GM23338 (cell line): ENCODE measurements around the gene C8A. TPM values are rescaled to one million over a fixed set of nuclear protein-coding genes. Genes with fewer than 3 reads are reported as not detected.

ENCODE experiments used
- ATAC-seq: fragments of 200-7000 bp; cut with Tn5 transposase; 3 replicates; pipeline ENCODE4 v1.9.1; 2020
- DNase-seq: peaks from one replicate; pipeline ENCODE4 v3.0.0-alpha.2; 2015; ENCODE audit warnings: low spot score
- H2AFZ ChIP-seq: fragments of 200-600 bp; sonication (generic); 2 replicates; pipeline ENCODE4 v1.8.0; 2016; ENCODE audit warnings: antibody characterized with exemption, mild to moderate bottlenecking, moderate library complexity
- H3F3A ChIP-seq: fragments of 200-600 bp; sonication (generic); replicated peaks from 2 replicates; pipeline ENCODE4 v1.8.0; 2017; ENCODE audit warnings: antibody characterized with exemption, mixed run types, low read depth
- H3K27ac ChIP-seq: fragments of 200-600 bp; sonication (generic); 2 replicates; pipeline ENCODE4 v1.6.1; 2016; ENCODE audit warnings: low read depth
- H3K27me3 ChIP-seq: fragments of 200-600 bp; sonication (generic); 2 replicates; pipeline ENCODE4 v1.8.0; 2016; ENCODE audit warnings: mild to moderate bottlenecking, mixed run types, moderate library complexity; ENCODE audit not compliant: insufficient read depth
- H3K36me3 ChIP-seq: fragments of 200-600 bp; sonication (generic); 2 replicates; pipeline ENCODE4 v1.8.0; 2016; ENCODE audit warnings: mild to moderate bottlenecking; ENCODE audit not compliant: insufficient read depth
- H3K4me1 ChIP-seq: fragments of 200-600 bp; sonication (generic); 2 replicates; pipeline ENCODE4 v1.8.0; 2016; ENCODE audit warnings: mild to moderate bottlenecking, moderate library complexity; ENCODE audit not compliant: insufficient read depth
- H3K4me2 ChIP-seq: fragments of 200-600 bp; sonication (generic); 2 replicates; pipeline ENCODE4 v1.7.1; 2017; ENCODE audit warnings: mixed run types
- H3K4me3 ChIP-seq: fragments of 200-600 bp; sonication (generic); 2 replicates; pipeline ENCODE4 v1.6.1; 2016; ENCODE audit warnings: mixed run types
- H3K79me2 ChIP-seq: fragments of 200-600 bp; sonication (generic); replicated peaks from 2 replicates; pipeline ENCODE4 v1.8.0; 2017; ENCODE audit warnings: mild to moderate bottlenecking; ENCODE audit not compliant: insufficient read depth
- H3K9me2 ChIP-seq: fragments of 200-600 bp; sonication (generic); 2 replicates; pipeline ENCODE4 v1.8.0; 2017; ENCODE audit not compliant: insufficient read depth
- H4K20me1 ChIP-seq: fragments of 200-600 bp; sonication (generic); replicated peaks from 2 replicates; pipeline ENCODE4 v1.8.0; 2017; ENCODE audit warnings: mild to moderate bottlenecking; ENCODE audit not compliant: insufficient read depth
- H3K27ac Mint-ChIP-seq: 2 replicates; pipeline ENCODE4 v1.8.0; 2020; ENCODE audit warnings: inconsistent platforms, mild to moderate bottlenecking, moderate library complexity, mixed read lengths
- H3K27me3 Mint-ChIP-seq: 3 replicates; pipeline ENCODE4 v1.8.0; 2022; ENCODE audit warnings: low read depth, mild to moderate bottlenecking, moderate library complexity, mixed read lengths, inconsistent platforms; ENCODE audit not compliant: insufficient read depth, poor library complexity
- H3K36me3 Mint-ChIP-seq: 3 replicates; pipeline ENCODE4 v1.8.0; 2021; ENCODE audit warnings: low read depth, mild to moderate bottlenecking, inconsistent platforms, moderate library complexity, mixed read lengths
- H3K4me1 Mint-ChIP-seq: 3 replicates; pipeline ENCODE4 v1.8.0; 2020; ENCODE audit warnings: mild to moderate bottlenecking, inconsistent platforms, mixed read lengths
- H3K4me3 Mint-ChIP-seq: 3 replicates; pipeline ENCODE4 v1.8.0; 2021; ENCODE audit warnings: moderate library complexity, mild to moderate bottlenecking, inconsistent platforms, mixed read lengths
- H3K9me3 Mint-ChIP-seq: 3 replicates; pipeline ENCODE4 v1.8.0; 2020; ENCODE audit warnings: moderate library complexity, mild to moderate bottlenecking, inconsistent platforms, mixed read lengths
- CREB1 ChIP-seq: fragments of 250-450 bp; sonication (Bioruptor Pico); IDR thresholded peaks from 2 replicates; pipeline ENCODE4 v1.5.0; 2020; ENCODE audit warnings: low read depth, mild to moderate bottlenecking, moderate library complexity
- EZH2 ChIP-seq: fragments of 200-600 bp; sonication (generic); IDR thresholded peaks from one replicate; pipeline ENCODE4 v1.8.0; 2017; ENCODE audit warnings: antibody characterized with exemption, mild to moderate bottlenecking, low read depth; ENCODE audit not compliant: unreplicated experiment
- EZH2phosphoT487 ChIP-seq: fragments of 200-600 bp; sonication (generic); IDR thresholded peaks from one replicate; pipeline ENCODE4 v1.8.1; 2018; ENCODE audit warnings: antibody characterized with exemption; ENCODE audit not compliant: unreplicated experiment
- JUNB ChIP-seq: IDR thresholded peaks from one replicate; pipeline ENCODE4 v1.6.1; 2016; ENCODE audit warnings: antibody characterized with exemption; ENCODE audit not compliant: unreplicated experiment
- NANOG ChIP-seq: IDR thresholded peaks from 2 replicates; pipeline ENCODE4 v1.6.1; 2016; ENCODE audit warnings: antibody characterized with exemption, borderline replicate concordance
- POLR2AphosphoS5 ChIP-seq: IDR thresholded peaks from 2 replicates; pipeline ENCODE4 v1.6.1; 2016; ENCODE audit warnings: antibody characterized with exemption, low read depth
- STAT1 ChIP-seq: IDR thresholded peaks from one replicate; pipeline ENCODE4 v1.6.1; 2016; ENCODE audit warnings: antibody characterized with exemption; ENCODE audit not compliant: unreplicated experiment
- ZNF114 ChIP-seq: fragments of 250-450 bp; sonication (Bioruptor Pico); IDR thresholded peaks from 2 replicates; pipeline ENCODE4 v1.5.0; 2020; ENCODE audit warnings: mild to moderate bottlenecking, moderate library complexity
- ZNF331 ChIP-seq: fragments of 250-450 bp; sonication (Bioruptor Pico); IDR thresholded peaks from 2 replicates; pipeline ENCODE4 v1.5.0; 2020; ENCODE audit warnings: low read depth, mild to moderate bottlenecking, moderate library complexity
- polyA plus RNA-seq: library from polyadenylated mRNA; unstranded; fragments of >200 nt; fragmentation: Nextera tagmentation; extraction: Ambion mirVana; gene quantifications from 2 replicates; pipeline ENCODE4 v1.2.1, GENCODE V29; 2016
- total RNA-seq: library from RNA; depleted of rRNA; stranded (reverse); fragments of >200 nt; shearing (Covaris generic); gene quantifications from 2 replicates; pipeline ENCODE4 v1.2.3, GENCODE V29; 2014
- TF ChIP-seq, protein P1 (sequence below): IDR thresholded peaks from one replicate; pipeline ENCODE4 v1.6.1; 2018; ENCODE audit warnings: antibody characterized with exemption; ENCODE audit not compliant: unreplicated experiment
- TF ChIP-seq, protein P2 (sequence below): IDR thresholded peaks from 2 replicates; pipeline ENCODE4 v1.6.1; 2016; ENCODE audit warnings: antibody characterized with exemption

The C8A gene
- total and polyA plus RNA-seq, 2 experiments from 2014 or later, result not detected

DNA sequence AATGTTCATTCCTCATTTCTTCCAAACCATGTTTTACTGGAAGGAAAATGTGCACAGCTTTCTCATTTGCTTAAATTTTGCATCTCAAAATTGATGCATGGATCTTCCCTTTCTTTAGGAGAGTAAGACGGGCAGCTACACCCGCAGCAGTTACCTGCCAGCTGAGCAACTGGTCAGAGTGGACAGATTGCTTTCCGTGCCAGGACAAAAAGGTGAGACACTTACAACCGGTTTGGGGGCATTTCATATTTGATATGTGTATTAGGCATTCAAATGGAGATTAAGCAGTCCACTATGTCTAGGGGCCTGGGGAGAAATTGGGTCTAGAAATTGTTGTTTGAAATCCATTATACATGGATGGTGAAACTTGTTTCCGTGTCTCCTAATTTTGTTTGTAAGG, 12.9 kb downstream of the C8A start:
- Histone ChIP-seq H3K36me3 (no peaks in the 10 kb centered on the region), H3K4me2 (no peak overlapping the region), H3K79me2 (no peaks in the 10 kb centered on the region), H4K20me1 (no peaks in the 10 kb centered on the region), H3K9me2 (no peaks in the 10 kb centered on the region), H3K27me3 (no peaks in the 10 kb centered on the region), H3F3A (no peaks in the 10 kb centered on the region), H2AFZ (no peak overlapping the region), H3K4me1 (no peaks in the 10 kb centered on the region), H3K4me3 (no peak overlapping the region), H3K27ac (no peak overlapping the region)
- H3K4me3 Mint-ChIP-seq, result no peak overlapping the region
- no peaks in the 10 kb centered on the region for H3K9me3 Mint-ChIP-seq
- no peaks in the 10 kb centered on the region for H3K36me3 Mint-ChIP-seq
- TF ChIP-seq EZH2phosphoT487 (no peak), ZNF331 (no peak), EZH2 (no peak), NANOG (no peak), POLR2AphosphoS5 (no peak), JUNB (no peak), CREB1 (no peak), ZNF114 (CRISPR knock-in tag) (no peak), STAT1 (no peak)
- TF ChIP-seq, protein P1, sequence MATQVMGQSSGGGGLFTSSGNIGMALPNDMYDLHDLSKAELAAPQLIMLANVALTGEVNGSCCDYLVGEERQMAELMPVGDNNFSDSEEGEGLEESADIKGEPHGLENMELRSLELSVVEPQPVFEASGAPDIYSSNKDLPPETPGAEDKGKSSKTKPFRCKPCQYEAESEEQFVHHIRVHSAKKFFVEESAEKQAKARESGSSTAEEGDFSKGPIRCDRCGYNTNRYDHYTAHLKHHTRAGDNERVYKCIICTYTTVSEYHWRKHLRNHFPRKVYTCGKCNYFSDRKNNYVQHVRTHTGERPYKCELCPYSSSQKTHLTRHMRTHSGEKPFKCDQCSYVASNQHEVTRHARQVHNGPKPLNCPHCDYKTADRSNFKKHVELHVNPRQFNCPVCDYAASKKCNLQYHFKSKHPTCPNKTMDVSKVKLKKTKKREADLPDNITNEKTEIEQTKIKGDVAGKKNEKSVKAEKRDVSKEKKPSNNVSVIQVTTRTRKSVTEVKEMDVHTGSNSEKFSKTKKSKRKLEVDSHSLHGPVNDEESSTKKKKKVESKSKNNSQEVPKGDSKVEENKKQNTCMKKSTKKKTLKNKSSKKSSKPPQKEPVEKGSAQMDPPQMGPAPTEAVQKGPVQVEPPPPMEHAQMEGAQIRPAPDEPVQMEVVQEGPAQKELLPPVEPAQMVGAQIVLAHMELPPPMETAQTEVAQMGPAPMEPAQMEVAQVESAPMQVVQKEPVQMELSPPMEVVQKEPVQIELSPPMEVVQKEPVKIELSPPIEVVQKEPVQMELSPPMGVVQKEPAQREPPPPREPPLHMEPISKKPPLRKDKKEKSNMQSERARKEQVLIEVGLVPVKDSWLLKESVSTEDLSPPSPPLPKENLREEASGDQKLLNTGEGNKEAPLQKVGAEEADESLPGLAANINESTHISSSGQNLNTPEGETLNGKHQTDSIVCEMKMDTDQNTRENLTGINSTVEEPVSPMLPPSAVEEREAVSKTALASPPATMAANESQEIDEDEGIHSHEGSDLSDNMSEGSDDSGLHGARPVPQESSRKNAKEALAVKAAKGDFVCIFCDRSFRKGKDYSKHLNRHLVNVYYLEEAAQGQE, result no peak
- TF ChIP-seq, protein P2, sequence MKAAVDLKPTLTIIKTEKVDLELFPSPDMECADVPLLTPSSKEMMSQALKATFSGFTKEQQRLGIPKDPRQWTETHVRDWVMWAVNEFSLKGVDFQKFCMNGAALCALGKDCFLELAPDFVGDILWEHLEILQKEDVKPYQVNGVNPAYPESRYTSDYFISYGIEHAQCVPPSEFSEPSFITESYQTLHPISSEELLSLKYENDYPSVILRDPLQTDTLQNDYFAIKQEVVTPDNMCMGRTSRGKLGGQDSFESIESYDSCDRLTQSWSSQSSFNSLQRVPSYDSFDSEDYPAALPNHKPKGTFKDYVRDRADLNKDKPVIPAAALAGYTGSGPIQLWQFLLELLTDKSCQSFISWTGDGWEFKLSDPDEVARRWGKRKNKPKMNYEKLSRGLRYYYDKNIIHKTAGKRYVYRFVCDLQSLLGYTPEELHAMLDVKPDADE, result no peak
- H3K27ac Mint-ChIP-seq, result no peak overlapping the region
- ATAC-seq (no peak), DNase-seq (no peak)
- H3K4me1 Mint-ChIP-seq, result no peaks in the 10 kb centered on the region
- peaks cover 2% of the 10 kb centered on the region for H3K27me3 Mint-ChIP-seq

DNA sequence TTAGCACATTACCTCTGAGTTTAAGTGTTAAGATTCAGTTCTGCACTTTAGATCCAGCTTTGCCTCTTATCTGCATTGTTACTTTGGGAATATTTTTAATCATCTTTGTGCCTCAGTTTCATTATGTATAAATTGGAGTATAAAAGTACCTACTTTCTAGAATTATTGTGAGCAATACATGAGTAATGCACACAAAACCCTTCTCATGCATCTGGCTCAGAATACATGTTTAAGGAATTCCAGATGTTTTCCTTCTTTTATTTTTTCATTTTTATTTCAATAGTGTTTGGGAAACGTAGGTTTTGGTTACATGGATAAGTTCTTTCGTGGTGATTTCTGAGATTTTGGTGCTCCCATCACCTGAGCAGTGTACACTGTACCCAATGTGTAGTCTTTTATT, 14.2 kb downstream of the C8A start:
- H3K4me3 ChIP-seq, result no peak overlapping the region
- H3K9me3 Mint-ChIP-seq, result no peaks in the 10 kb centered on the region
- no peak overlapping the region for H2AFZ ChIP-seq
- no peaks in the 10 kb centered on the region for H3F3A ChIP-seq
- H3K4me1 Mint-ChIP-seq, result no peaks in the 10 kb centered on the region
- H3K27me3 ChIP-seq, result no peaks in the 10 kb centered on the region
- no peaks in the 10 kb centered on the region for H3K36me3 ChIP-seq
- no peak overlapping the region for H3K4me3 Mint-ChIP-seq
- H3K36me3 Mint-ChIP-seq, result no peaks in the 10 kb centered on the region
- H3K27ac Mint-ChIP-seq, result no peak overlapping the region
- no peaks in the 10 kb centered on the region for H4K20me1 ChIP-seq
- no peak for ATAC-seq
- no peak overlapping the region for H3K4me2 ChIP-seq
- no peak for DNase-seq
- H3K9me2 ChIP-seq, result no peaks in the 10 kb centered on the region
- H3K27me3 Mint-ChIP-seq, result peaks cover 2% of the 10 kb centered on the region
- no peak overlapping the region for H3K27ac ChIP-seq
- H3K79me2 ChIP-seq, result no peaks in the 10 kb centered on the region
- no peaks in the 10 kb centered on the region for H3K4me1 ChIP-seq
- TF ChIP-seq ZNF331, result no peak
- TF ChIP-seq EZH2, result no peak
- TF ChIP-seq, protein P1, result no peak
- TF ChIP-seq ZNF114 (CRISPR knock-in tag), result no peak
